ENCODE measurements around the gene PRPF40A.
A peak's percentile ranks its signal among the peaks of the same experiment; 100 is the strongest.

DNA sequence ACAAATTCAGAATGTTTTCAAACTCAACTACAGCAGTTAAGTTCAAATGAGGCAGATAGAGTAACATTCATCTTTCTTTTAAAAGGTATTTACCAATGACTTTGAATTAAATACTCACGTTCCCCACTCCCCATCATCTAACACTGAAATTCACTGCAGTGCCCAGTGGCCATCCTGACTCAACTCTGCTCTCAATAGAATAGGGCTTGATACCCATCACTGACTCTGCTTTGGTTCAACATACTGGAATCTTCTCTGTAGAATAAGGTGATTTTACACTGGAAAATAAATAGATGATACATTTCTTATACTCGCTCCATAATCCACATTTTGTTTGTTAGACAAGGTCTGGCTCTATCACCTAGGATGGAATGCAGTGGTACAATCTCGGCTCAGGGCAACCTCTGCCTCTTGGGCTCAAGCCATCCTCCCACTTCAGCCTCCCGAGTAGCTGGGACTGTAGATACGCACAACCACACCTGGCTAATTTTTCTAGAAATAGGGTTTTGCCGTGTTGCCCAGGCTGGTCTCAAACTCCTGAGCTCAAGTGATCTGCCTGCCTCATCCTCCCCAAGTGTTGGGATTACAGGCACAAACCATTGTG lies 66.4 kb downstream of the PRPF40A start:
- TF ChIP-seq, protein P1, sequence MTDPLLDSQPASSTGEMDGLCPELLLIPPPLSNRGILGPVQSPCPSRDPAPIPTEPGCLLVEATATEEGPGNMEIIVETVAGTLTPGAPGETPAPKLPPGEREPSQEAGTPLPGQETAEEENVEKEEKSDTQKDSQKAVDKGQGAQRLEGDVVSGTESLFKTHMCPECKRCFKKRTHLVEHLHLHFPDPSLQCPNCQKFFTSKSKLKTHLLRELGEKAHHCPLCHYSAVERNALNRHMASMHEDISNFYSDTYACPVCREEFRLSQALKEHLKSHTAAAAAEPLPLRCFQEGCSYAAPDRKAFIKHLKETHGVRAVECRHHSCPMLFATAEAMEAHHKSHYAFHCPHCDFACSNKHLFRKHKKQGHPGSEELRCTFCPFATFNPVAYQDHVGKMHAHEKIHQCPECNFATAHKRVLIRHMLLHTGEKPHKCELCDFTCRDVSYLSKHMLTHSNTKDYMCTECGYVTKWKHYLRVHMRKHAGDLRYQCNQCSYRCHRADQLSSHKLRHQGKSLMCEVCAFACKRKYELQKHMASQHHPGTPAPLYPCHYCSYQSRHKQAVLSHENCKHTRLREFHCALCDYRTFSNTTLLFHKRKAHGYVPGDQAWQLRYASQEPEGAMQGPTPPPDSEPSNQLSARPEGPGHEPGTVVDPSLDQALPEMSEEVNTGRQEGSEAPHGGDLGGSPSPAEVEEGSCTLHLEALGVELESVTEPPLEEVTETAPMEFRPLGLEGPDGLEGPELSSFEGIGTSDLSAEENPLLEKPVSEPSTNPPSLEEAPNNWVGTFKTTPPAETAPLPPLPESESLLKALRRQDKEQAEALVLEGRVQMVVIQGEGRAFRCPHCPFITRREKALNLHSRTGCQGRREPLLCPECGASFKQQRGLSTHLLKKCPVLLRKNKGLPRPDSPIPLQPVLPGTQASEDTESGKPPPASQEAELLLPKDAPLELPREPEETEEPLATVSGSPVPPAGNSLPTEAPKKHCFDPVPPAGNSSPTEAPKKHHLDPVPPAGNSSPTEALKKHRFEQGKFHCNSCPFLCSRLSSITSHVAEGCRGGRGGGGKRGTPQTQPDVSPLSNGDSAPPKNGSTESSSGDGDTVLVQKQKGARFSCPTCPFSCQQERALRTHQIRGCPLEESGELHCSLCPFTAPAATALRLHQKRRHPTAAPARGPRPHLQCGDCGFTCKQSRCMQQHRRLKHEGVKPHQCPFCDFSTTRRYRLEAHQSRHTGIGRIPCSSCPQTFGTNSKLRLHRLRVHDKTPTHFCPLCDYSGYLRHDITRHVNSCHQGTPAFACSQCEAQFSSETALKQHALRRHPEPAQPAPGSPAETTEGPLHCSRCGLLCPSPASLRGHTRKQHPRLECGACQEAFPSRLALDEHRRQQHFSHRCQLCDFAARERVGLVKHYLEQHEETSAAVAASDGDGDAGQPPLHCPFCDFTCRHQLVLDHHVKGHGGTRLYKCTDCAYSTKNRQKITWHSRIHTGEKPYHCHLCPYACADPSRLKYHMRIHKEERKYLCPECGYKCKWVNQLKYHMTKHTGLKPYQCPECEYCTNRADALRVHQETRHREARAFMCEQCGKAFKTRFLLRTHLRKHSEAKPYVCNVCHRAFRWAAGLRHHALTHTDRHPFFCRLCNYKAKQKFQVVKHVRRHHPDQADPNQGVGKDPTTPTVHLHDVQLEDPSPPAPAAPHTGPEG (CRISPR knock-in tag; IDR thresholded peaks at IDR 0.05): no peak
- TF ChIP-seq, protein P2, sequence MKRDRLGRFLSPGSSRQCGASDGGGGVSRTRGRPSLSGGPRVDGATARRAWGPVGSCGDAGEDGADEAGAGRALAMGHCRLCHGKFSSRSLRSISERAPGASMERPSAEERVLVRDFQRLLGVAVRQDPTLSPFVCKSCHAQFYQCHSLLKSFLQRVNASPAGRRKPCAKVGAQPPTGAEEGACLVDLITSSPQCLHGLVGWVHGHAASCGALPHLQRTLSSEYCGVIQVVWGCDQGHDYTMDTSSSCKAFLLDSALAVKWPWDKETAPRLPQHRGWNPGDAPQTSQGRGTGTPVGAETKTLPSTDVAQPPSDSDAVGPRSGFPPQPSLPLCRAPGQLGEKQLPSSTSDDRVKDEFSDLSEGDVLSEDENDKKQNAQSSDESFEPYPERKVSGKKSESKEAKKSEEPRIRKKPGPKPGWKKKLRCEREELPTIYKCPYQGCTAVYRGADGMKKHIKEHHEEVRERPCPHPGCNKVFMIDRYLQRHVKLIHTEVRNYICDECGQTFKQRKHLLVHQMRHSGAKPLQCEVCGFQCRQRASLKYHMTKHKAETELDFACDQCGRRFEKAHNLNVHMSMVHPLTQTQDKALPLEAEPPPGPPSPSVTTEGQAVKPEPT (CRISPR knock-in tag; IDR thresholded peaks at IDR 0.05; ENCODE audit: low read depth): no peak
- TF ChIP-seq, protein P3, sequence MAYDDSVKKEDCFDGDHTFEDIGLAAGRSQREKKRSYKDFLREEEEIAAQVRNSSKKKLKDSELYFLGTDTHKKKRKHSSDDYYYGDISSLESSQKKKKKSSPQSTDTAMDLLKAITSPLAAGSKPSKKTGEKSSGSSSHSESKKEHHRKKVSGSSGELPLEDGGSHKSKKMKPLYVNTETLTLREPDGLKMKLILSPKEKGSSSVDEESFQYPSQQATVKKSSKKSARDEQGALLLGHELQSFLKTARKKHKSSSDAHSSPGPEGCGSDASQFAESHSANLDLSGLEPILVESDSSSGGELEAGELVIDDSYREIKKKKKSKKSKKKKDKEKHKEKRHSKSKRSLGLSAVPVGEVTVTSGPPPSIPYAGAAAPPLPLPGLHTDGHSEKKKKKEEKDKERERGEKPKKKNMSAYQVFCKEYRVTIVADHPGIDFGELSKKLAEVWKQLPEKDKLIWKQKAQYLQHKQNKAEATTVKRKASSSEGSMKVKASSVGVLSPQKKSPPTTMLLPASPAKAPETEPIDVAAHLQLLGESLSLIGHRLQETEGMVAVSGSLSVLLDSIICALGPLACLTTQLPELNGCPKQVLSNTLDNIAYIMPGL (CRISPR knock-in tag; IDR thresholded peaks at IDR 0.05; ENCODE audit: borderline replicate concordance in 1 of 2, low read depth in 1 of 2): no peak
- TF ChIP-seq TP53 (CRISPR knock-in tag; conservative IDR thresholded peaks at IDR 0.05): no peak
- no peak for TF ChIP-seq GABPA (IDR thresholded peaks at IDR 0.05; ENCODE audit: low read depth, low read length)
- no peak for TF ChIP-seq GABPA (CRISPR knock-in tag; IDR thresholded peaks at IDR 0.05; ENCODE audit: low read depth)
- TF ChIP-seq, protein P4, sequence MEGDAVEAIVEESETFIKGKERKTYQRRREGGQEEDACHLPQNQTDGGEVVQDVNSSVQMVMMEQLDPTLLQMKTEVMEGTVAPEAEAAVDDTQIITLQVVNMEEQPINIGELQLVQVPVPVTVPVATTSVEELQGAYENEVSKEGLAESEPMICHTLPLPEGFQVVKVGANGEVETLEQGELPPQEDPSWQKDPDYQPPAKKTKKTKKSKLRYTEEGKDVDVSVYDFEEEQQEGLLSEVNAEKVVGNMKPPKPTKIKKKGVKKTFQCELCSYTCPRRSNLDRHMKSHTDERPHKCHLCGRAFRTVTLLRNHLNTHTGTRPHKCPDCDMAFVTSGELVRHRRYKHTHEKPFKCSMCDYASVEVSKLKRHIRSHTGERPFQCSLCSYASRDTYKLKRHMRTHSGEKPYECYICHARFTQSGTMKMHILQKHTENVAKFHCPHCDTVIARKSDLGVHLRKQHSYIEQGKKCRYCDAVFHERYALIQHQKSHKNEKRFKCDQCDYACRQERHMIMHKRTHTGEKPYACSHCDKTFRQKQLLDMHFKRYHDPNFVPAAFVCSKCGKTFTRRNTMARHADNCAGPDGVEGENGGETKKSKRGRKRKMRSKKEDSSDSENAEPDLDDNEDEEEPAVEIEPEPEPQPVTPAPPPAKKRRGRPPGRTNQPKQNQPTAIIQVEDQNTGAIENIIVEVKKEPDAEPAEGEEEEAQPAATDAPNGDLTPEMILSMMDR (CRISPR knock-in tag; IDR thresholded peaks at IDR 0.05): no peak
- TF ChIP-seq ONECUT2 (CRISPR knock-in tag; IDR thresholded peaks at IDR 0.05): no peak
- TF ChIP-seq, protein P5, sequence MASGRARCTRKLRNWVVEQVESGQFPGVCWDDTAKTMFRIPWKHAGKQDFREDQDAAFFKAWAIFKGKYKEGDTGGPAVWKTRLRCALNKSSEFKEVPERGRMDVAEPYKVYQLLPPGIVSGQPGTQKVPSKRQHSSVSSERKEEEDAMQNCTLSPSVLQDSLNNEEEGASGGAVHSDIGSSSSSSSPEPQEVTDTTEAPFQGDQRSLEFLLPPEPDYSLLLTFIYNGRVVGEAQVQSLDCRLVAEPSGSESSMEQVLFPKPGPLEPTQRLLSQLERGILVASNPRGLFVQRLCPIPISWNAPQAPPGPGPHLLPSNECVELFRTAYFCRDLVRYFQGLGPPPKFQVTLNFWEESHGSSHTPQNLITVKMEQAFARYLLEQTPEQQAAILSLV (CRISPR knock-in tag; IDR thresholded peaks at IDR 0.05; ENCODE audit: borderline replicate concordance): no peak
- TF ChIP-seq YY1 (IDR thresholded peaks at IDR 0.05; ENCODE audit: insufficient read depth, insufficient replicate concordance, low read depth, low read length): no peak
- peak; percentile 27; the same call in 1 of the 2 replicates for TF ChIP-seq NFIC (IDR thresholded peaks at IDR 0.05; ENCODE audit: low read length)

Measured in HepG2 (cell line).